HG03520 (cell line): ENCODE data around the gene CNTFR.
"Not testable (repeated sequence)": the region's sequence is repeated elsewhere in the genome, so short reads cannot be mapped to it uniquely, and the experiment has no call there.

ENCODE experiments used
- ATAC-seq: cut with Tn5 transposase; IDR thresholded peaks from one replicate; pipeline ENCODE4 v1.9.1; 2021; ENCODE audit warnings: mild to moderate bottlenecking, moderate library complexity; ENCODE audit not compliant: unreplicated experiment

Gene CNTFR

DNA sequence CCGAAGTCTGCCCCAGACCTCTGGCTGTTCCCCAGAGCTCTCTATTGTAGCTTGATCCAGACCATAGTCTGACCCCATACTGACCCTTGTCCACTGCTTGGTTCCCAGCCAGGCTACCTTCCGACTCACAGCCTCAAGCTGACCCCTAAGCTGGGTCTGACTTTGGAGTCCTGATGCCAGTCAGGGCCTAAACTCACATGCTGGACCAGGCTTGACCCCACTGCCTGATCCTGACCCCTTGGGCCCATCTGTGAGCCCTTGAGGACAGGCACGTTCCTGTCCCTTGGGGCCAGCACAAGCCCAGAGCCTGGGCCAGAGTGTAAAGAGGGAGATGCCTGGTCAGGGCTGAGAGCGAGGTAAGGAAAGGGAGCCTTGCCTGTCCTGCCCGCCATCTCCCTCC lies 34.0 kb downstream of the CNTFR start:
- ATAC-seq = no peak

DNA sequence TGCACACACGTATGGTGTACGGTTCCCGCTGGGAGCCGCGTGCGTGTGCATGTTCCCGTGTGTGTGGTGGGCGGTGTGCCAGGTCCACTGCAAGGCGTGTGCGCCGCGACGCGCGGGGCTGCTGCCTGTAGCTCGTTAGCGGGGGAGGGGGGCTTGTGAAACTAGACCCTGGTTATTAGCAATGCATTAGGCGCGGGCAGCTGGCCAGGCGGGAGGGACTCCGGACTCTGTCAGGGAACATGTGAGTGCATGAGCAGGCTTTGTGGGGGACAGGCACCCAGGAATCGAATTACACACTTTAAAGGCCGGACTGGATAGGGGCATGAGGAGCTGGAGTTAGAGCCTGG lies 34.5 kb downstream of the CNTFR start:
- ATAC-seq = no peak

DNA sequence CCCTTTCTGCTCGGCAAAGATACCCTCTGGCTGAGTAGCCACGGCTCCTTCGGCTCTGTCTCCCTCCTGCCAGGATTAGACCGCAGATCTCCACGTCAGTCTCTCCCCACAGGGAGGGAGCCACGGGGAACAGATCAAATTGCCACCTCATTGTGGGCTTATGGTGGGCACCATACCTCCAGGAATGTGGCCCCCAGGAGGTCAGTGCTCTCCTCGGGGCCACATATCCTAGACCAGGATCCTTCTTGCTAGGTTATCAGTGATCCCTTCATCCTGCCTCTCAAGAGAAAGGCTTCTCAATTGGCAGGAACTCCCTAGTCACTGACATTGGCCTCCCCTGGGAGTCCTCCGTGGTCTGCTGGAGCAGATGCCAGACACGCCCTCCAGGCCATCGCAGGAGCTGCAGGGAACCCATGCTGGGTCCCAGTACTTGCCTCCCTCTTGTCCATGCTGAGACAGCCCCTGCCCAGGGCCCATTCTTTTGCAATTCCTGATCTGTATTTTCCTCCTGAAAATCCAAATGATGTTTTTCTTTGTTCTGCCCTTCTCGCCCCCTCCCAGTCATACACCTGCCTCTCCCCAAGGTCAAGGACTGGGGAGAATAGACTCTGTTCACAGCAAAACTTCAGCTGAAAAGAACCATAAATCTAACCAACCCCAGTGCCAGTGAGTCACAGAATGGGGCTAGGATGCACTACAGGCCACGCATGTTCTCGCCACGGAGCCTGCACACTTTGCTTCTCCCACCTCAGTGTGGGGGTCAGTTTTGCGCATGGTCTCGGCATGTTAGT lies 35.1 kb downstream of the CNTFR start:
- ATAC-seq = no peak

DNA sequence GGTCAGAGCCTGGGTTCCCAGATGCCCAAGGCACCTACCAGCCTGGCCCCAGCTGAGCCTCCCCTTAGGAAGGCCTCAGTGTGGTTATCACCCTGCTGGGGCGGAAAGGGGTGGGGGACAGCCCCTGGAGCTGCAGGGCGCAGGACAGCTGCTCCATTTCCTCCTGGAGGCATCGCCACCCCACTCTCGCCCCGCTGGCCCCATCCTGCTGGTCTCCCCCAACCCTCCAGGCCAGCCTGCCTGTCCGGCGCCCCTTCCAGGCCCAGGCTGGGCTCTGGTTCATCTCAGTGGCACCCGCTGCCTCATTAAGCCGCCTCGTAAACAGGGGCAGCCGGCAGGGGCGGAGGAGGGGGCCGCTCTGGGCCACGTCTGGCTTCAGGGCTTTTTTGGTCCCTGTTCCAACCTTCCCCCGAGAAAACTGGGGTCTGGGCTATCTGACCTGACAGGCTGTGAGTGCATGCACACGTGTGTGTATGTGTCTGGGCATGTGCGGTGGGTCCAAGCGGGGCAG lies 36.0 kb downstream of the CNTFR start:
- ATAC-seq = no peak

DNA sequence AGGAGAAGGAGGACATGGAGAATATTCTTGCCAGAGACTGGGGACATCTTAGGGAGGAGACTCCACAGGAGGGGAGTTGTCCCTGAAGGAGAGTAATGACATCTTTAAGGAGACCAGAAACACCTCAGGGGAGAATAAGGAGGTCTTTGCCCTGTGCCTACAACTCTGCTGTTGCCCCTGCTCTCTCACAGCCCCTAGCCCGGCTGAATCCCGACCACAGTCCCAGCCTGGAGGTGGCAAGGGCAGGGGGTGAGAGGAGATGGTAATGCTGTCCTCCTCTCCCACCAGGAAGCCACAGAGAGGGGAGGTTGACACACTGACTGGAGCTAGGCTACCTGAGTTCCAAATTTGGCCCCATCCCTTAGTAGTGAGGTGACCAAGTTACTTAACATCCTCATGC lies 36.5 kb downstream of the CNTFR start:
- no peak for ATAC-seq

DNA sequence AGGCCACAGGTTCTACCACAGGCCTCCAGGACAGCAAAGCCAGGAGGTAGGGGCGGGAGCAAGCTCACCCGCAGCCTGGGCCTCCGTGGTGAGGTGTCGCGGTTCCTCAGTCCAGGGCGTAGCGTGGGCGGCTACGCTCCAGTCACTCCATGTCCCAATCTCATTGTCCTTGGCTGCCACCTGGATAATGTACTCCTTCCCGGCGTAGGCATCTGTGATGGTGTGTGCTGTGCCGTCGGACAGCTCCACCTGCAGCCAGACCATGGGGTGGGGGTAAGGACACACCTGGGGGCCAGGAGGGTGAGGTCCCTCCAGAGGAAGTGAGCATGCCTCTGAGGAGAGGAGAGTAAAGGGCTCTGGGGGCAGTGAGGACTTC lies 36.9 kb downstream of the CNTFR start:
- ATAC-seq = no peak

DNA sequence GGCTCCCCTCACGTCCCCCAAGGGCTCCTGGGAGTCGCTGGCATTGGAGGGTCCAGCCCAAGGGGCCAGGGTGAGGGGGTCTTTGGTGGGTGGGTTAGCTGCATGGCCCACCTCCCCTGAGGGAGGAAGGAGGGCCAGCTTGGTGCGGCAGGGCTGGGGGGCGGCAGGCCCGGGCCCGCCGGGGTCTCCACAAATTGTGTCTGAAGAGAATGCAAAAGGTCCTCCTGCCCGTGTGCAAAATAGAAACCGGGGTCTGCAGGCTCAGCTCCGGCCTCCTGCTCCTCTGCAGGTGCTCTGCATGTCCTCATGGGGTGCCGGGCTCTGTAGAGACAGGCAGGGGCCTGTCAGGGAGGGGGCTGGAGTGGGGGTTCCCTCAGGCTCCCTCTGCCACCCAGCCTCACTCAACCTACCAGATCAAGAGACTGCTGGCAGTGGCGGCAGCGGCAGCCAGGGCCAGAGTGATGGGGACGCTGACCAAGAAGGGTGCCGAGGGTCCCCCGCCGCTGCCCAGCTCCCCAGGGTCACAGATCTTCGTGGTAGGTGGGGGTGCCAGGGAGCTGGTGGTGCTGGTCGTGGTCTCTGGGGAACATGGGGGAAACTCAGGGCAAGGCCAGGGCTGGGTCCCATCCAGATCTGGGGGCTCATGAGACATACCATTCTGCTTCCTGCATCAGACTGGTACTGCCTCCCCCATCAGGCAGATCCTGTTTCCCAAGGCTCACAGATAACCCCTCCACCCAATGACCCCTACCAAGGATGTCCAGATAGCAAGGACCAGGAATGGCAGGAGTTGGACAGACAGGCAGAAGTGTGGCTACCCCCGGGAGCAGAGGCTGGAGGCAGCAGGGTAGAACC lies 37.5 kb downstream of the CNTFR start:
- ATAC-seq = no peak

DNA sequence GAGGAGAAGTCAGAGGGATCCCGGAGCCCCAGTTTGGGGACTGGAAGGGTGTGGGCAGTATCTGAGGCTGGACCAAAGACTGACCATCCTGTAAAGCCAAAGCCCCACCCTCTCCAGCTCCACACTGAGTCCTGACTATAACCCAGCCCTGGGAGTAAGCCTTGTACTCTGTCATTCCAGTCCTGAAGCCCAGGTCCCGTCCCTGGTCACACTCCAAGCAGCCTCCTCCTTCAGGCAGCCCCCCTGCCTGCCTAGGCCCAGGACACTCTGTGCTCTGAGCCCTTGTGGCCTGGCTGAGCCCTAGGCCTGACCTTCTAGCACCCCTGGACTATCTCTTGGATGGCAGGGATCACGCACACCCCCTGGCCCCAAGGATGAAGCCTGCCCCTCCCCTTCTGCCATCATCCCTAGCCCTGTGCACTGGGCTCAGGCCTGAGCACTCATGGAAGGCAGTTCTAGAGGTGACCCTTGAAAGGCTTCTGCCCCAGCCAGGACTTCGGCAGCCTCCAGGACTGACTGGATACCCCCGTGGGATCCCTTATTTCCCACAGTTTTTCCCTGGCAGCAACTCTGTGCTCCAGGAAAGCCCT lies 38.7 kb downstream of the CNTFR start:
- no peak for ATAC-seq

DNA sequence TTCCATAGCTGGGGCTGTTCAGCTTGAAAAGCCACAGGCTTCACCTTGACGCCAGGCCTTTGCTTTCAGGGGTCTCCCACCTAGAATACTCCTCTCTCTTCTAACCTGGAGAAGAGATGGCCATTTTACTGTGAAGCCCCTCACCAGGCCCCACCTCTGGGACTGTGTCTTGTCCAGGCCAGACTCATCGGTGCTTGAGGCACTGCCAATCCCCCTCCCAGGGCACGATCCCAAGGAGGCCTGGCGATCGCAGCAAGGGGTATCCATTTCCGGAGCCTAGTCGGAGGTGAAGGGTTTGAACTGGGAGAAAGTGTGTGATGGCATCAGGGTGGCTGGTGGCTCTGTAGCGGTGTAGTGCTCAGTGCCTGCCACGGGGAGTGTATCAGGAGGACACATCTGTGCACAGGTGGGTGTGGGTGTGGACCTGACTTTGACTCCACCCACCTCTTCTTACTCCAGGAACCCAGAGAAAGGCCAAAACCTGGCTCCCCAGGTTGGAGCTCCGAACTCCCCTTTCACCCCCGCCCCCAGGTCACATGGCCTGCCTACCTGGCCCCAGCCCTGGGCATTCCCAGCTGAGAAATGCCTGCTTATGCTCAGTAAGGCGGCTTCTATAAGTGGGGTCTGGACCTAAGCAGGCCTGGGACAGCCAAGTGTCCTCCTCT lies 39.4 kb downstream of the CNTFR start:
- ATAC-seq = no peak

DNA sequence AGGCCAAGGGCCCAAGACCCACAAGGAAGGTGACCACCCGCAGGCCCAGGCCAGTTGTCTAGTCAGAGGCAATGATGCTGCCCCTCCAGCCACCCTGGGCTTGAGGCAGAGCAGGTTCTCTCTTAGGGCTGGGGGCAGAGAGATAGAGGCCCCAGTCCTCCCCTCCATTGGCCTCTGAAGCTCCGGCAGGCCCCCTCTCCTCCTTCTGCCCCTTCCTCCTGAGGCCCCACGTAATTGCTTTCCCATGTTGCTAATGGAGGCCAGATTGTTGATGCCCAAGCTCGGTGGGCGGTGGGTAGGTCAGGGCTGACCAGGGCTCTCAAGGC lies 40.2 kb downstream of the CNTFR start:
- ATAC-seq = no peak

DNA sequence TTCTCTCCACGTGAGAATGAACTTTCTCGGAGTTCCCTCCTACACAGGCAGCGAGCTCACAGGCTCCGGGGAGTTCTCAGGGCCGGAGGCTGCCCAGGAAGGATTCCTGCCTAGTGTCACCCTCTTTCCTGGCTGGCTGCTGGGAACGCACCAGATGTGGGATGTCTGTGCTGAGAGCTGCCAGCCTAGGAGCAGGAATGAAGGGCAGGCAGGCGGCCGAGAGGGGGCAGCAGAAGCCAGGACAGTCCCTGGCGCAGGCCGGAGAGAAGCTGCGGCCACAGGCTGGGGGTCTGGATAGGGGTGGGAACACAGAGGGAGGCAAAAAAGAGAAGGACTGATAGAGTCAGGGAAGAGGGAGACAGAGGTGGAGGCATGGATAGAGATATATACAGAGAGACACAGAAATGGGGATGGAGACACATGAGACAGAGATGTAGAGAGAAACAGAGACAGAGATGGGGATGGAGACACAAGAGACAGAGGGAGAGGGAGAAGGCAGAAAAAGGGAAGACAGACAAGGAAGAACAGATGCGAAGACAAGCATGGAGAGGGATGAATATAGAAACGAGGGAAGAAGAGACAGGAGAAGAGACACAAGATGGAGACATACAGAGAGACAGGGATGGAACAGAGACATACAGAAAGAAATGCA lies 41.4 kb downstream of the CNTFR start:
- no peak for ATAC-seq

DNA sequence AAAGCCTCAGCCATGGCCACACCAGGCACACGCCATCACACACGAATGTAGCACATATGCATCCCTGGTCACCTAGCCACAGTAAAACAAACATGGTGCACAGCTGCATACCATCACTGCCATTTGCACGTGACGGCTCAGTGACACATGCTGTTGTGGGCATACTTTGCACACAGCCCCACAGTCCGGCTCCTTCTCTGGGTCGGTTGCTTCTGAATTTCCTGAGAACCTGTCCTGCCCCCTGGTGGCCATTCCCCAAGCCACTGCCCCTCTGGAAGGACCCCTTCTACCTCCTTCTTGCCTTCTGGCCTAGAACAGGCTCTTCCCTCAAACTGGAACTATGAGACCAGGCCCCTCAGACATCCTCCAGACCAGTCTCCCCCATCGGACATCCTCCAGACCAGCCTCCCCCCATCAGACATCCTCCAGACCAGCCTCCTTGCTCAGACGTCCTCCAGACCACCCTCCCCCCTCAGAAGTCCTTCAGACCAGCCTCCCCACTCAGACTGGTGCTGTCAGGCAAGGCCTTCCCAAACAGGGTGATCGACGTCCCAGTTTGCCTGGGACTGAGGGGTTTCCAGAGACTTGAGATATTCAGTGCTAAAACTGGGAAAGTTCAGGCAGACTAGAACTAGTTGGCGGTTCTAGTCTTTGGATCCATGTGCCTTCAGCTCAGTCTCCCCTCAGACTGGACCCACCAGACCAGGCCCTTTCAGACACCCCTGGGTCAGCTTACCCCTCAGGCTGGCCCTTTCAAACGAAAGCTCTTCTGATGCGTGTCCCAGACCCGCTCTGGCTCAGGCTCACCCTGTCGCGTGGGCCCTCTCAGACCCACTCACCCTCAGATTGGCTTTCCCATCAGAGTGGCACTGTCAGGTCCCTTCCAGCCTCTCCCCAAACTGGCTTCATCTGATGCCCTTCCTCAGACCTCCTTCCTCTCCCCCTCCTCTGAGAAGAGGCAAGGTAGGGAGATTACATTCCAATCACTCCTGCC lies 42.4 kb downstream of the CNTFR start:
- no peak for ATAC-seq

DNA sequence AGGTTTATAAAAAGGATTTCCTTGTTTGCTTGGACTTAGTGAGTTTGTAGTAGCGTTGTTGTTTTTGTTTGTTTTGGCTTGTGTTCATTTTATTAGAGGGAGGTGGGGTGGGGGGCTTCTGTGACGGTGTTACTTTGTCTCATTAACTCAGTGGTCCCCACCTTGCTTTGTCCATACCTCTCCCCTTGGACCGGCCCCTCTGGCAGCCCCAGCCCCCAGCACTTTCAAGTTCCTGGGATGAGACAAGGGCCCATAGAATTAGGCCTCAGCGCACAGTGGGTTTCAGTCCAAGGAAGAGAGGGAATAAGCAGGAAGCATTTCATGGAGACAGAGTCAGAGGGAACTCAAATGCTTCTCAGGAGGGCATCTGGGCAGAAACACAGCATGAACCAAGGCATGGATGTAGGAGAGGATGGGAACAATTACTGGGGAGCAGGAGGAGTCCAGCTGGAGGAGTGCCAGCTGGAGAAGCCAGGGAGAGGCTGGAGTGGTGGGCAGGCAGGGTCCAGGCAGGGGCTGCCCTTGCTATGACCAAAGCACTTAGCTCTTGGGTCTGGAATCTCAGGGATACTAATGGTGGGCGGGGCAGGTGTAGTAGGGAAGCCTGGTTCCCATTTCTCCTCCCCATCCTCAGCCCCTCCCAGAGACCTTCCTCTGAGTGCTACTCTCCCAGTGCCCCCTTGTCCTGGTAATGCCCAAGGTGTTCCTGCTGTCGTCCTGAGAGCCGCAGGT lies 43.3 kb downstream of the CNTFR start:
- no peak for ATAC-seq

DNA sequence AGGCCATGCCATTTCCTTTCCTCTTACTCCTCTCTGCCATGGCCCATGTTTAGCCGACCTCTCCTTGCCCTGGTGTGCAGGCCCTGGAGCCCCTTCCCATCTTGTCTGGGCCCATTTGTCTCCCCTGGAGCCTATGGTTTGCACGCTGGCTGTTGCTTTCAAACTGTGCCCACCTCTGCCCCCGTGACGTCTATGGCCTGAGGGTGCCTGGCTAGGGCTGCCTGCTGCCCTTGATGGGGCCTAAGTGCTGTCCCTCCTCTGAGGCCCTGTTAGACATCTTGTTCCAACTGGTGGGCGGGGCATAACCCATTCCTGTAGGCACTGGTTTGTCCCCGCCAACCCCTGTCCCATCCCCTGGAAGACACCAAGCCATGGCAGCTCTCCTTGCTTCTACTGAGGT lies 44.0 kb downstream of the CNTFR start:
- ATAC-seq = no peak

DNA sequence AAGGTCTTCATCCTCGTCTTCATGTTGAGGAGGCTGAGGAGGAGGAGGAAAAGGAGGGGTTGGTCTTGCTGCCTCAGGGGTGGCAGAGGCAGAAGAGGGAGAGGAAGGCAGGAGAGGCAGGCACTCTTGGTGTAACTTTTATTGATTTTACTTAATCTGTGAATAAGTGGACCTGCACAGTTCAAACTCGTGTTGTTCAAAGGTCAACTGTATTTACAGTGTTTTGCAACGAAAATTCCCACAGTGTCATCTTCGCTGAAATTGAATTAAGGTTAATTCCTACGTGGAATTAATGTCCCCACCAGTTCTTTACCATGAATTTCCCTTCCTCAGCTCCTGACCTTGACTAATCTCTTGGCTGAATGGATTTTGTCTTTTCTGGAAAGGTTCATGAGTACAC lies 45.5 kb downstream of the CNTFR start:
- no peak for ATAC-seq

DNA sequence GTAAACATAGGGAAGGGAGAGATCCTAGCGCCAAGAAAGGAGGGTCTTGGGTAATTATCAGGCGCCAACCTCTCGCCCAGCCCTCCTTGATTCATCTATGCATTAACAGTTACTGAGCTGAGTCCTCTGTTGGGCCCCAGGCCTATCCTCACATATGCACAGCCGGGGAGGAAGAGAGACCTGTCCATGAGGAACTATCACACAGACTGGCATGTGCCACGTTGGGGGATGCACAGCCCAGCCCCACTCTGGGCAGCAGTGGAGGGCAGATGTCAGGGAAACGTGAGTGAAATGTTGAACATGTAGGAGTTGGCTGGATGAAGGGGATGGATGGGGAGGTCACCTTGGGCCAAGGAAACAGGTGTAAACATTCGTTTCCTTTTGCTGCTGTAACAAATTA lies 48.0 kb downstream of the CNTFR start:
- ATAC-seq = no peak

DNA sequence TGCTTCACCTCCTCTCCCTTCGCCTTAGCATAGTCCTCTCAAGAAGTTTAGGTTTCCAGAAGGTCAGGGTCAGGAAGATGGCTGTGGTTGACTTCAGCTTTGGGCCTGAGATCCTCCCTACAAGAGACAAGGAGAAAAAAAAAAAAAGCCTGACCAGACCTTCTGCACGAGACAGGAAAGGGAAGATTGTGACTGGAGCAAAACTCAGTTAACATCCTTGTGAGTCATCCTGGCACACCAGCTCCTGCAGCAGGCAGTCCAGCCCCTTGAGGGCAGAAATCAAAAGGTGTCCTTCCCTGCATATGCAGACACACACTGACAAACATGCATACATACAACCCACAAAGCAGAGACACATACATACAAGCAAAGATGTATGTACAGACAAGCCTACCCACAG lies 48.7 kb downstream of the CNTFR start:
- no peak for ATAC-seq

DNA sequence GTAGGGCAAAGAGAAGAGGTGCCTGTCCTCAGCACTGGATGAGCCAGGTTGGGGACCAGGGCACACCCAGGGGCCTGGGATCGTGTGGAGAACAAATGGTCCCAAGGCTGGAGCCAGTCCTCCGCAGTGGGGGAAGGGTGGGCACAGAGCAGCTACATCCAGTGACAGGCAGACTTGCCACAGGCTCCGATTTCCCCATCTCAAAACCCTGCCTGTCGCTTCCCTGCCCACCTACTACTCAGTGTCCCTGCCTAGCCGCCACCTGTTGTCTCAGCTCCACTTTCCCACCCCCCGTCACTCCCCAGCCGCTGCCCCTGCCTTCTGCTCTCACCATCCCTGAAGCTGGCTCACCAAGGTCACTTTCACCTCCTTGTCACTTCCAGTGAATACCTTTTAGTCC lies 52.8 kb downstream of the CNTFR start:
- ATAC-seq = no peak

DNA sequence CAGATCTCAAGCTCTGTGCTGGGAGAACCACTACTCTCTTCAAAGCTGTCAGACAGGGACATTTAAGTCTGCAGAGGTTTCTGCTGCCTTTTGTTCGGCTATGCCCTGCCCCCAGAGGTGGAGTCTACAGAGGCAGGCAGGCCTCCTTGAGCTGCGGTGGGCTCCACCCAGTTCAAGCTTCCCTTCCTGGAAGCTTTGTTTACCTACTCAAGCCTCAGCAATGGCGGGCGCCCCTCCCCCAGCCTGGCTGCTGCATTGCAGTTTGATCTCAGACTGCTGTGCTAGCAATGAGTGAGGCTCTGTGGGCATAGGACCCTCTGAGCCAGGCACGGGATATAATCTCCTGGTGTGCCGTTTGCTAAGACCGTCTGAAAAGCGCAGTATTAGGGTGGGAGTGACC lies 57.5 kb downstream of the CNTFR start:
- not testable (repeated sequence) for ATAC-seq
